Mucosa of rectum (tissue), 2 donors: ENCODE data around the gene MSRB1.
A peak's percentile ranks its signal among the peaks of the same experiment; 100 is the strongest.

Experiments
- H3K27ac ChIP-seq, 2 donors: one replicate each; pipeline ENCODE4 v1.7.0; 2013; ENCODE audit warnings: inconsistent platforms in 2 of 2, low read depth in 2 of 2, low read length in 2 of 2
- H3K27me3 ChIP-seq, 2 donors: one replicate each; pipeline ENCODE4 v1.7.0; 2013; ENCODE audit warnings: low read length in 2 of 2; ENCODE audit not compliant: control insufficient read depth in 2 of 2, insufficient read depth in 2 of 2
- H3K36me3 ChIP-seq, 2 donors: one replicate each; pipeline ENCODE4 v1.7.0; 2013; ENCODE audit warnings: low read length in 2 of 2; ENCODE audit not compliant: control insufficient read depth in 2 of 2, insufficient read depth in 2 of 2
- H3K4me1 ChIP-seq, 2 donors: one replicate each; pipeline ENCODE4 v1.7.0; 2013; ENCODE audit warnings: low read length in 2 of 2, mild to moderate bottlenecking in 1 of 2; ENCODE audit not compliant: control insufficient read depth in 2 of 2, insufficient read depth in 2 of 2
- H3K4me3 ChIP-seq, 2 donors: one replicate each; pipeline ENCODE4 v1.7.0; 2013; ENCODE audit warnings: low read length in 2 of 2
- H3K9ac ChIP-seq, 2 donors: one replicate each; pipeline ENCODE4 v1.7.0; 2013; ENCODE audit warnings: low read length in 2 of 2, low read depth in 1 of 2, mild to moderate bottlenecking in 1 of 2
- H3K9me3 ChIP-seq, 2 donors: one replicate each; pipeline ENCODE4 v1.7.0; 2013; ENCODE audit warnings: low read length in 2 of 2; ENCODE audit not compliant: control insufficient read depth in 2 of 2
- donor health status: healthy.
- donor health status: Normal muscosa, but diverticular disease.

The MSRB1 gene

GRCh38 chr16:1942810-1943726 is at the start of gene MSRB1:
MSRB1 (minus strand) TSS chr16:1943199; CDS start chr16:1943156, 43 bp downstream.
- Histone ChIP-seq H3K27me3 (no peaks in the 10 kb centered on the region), H3K9me3 (no peaks in the 10 kb centered on the region), H3K4me3 (peak within 1 kb of the TSS; percentile 80 to 94), H3K9ac (peak within 1 kb of the TSS; percentile 83 to 90), H3K4me1 (peaks cover 28 to 37% of the 10 kb centered on the region in 2 donors), H3K36me3 (peaks cover 9 to 18% of the 10 kb centered on the region in 2 donors), H3K27ac (peak within 1 kb of the TSS; percentile 81 to 84)

GRCh38 chr16:1991948-1992703 is 49.1 kb upstream of the MSRB1 start:
- no peaks in the 10 kb centered on the region for H3K9me3 ChIP-seq
- peaks cover 20% of the 10 kb centered on the region in 2 donors for H3K27me3 ChIP-seq
- peaks cover 22 to 24% of the 10 kb centered on the region in 2 donors for H3K4me1 ChIP-seq
- H3K4me3 ChIP-seq = peak overlapping the region; percentile 56 to 59
- peaks cover under 1 to 2% of the 10 kb centered on the region in 2 donors for H3K36me3 ChIP-seq
- H3K9ac ChIP-seq = peak overlapping the region; percentile 24 to 71
- H3K27ac ChIP-seq = peak overlapping the region; percentile 66 to 80

- Histone ChIP-seq H3K27ac (peak overlapping the region; percentile 66 to 80), H3K27me3 (peaks cover 20% of the 10 kb centered on the region in 2 donors), H3K9ac (peak overlapping the region; percentile 47 to 71), H3K9me3 (no peaks in the 10 kb centered on the region), H3K4me3 (peak overlapping the region; percentile 56 to 59), H3K36me3 (peaks cover 6 to 8% of the 10 kb centered on the region in 2 donors), H3K4me1 (peaks cover 19 to 25% of the 10 kb centered on the region in 2 donors)
Observed at GRCh38 chr16:1991588-1991947, 48.6 kb upstream of the MSRB1 start.

- H3K4me1 ChIP-seq = peaks cover 21 to 29% of the 10 kb centered on the region in 2 donors
- peaks cover 10 to 12% of the 10 kb centered on the region in 2 donors for H3K36me3 ChIP-seq
- H3K27ac ChIP-seq = peak overlapping the region; percentile 66 to 80
- H3K27me3 ChIP-seq = peaks cover 20% of the 10 kb centered on the region in 2 donors
- no peaks in the 10 kb centered on the region for H3K9me3 ChIP-seq
- H3K9ac ChIP-seq = peak overlapping the region; percentile 47 to 75
- peak overlapping the region; percentile 59 to 61 for H3K4me3 ChIP-seq
Observed at GRCh38 chr16:1991135-1991551, 48.1 kb upstream of the MSRB1 start.

- Histone ChIP-seq H3K27me3 (peaks cover 20% of the 10 kb centered on the region in 2 donors), H3K9me3 (no peaks in the 10 kb centered on the region), H3K27ac (peak overlapping the region; percentile 4 to 32), H3K4me3 (peak overlapping the region; percentile 45 to 61), H3K36me3 (peaks cover 14 to 16% of the 10 kb centered on the region in 2 donors), H3K9ac (peak overlapping the region; percentile 47 to 75), H3K4me1 (peaks cover 27 to 35% of the 10 kb centered on the region in 2 donors)
Observed at GRCh38 chr16:1990351-1991134, 47.5 kb upstream of the MSRB1 start.

- peaks cover 20% of the 10 kb centered on the region in 2 donors for H3K27me3 ChIP-seq
- H3K9ac ChIP-seq = peak overlapping the region in 1 of 2 donors; percentile 75
- H3K27ac ChIP-seq = no peak overlapping the region
- H3K9me3 ChIP-seq = no peaks in the 10 kb centered on the region
- H3K4me3 ChIP-seq = no peak overlapping the region
- H3K4me1 ChIP-seq = peaks cover 33 to 40% of the 10 kb centered on the region in 2 donors
- peaks cover 14 to 16% of the 10 kb centered on the region in 2 donors for H3K36me3 ChIP-seq
Observed at GRCh38 chr16:1990101-1990350, 47.0 kb upstream of the MSRB1 start.

GRCh38 chr16:1989209-1990100 is 46.5 kb upstream of the MSRB1 start, which contains the start of gene SYNGR3:
SYNGR3 (plus strand) TSS chr16:1989970; CDS start chr16:1990103, 133 bp downstream.
- peak within 1 kb of the TSS; percentile 47 to 75 for H3K9ac ChIP-seq
- no peaks in the 10 kb centered on the region for H3K9me3 ChIP-seq
- H3K4me1 ChIP-seq = peaks cover 37 to 45% of the 10 kb centered on the region in 2 donors
- peak within 1 kb of the TSS; percentile 4 to 32 for H3K27ac ChIP-seq
- peaks cover 14 to 16% of the 10 kb centered on the region in 2 donors for H3K36me3 ChIP-seq
- peaks cover 20% of the 10 kb centered on the region in 2 donors for H3K27me3 ChIP-seq
- peak within 1 kb of the TSS; percentile 45 to 61 for H3K4me3 ChIP-seq

- H3K9ac ChIP-seq = no peak overlapping the region
- H3K27me3 ChIP-seq = peaks cover 20% of the 10 kb centered on the region in 2 donors
- H3K4me1 ChIP-seq = peaks cover 52 to 59% of the 10 kb centered on the region in 2 donors
- H3K36me3 ChIP-seq = peaks cover 14 to 16% of the 10 kb centered on the region in 2 donors
- H3K4me3 ChIP-seq = no peak overlapping the region
- H3K27ac ChIP-seq = no peak overlapping the region
- H3K9me3 ChIP-seq = no peaks in the 10 kb centered on the region
Observed at GRCh38 chr16:1987198-1987597, 44.2 kb upstream of the MSRB1 start.
